DLD1 (cell line): Measurements from ENCODE around the gene EPSTI1.

ENCODE experiments used
- in situ Hi-C: cut with HindIII; loops from 2 replicates; pipeline ENCODE4 v1.10.0; 2017; ENCODE audit warnings: low sequenced_read_pairs

The EPSTI1 gene

DNA sequence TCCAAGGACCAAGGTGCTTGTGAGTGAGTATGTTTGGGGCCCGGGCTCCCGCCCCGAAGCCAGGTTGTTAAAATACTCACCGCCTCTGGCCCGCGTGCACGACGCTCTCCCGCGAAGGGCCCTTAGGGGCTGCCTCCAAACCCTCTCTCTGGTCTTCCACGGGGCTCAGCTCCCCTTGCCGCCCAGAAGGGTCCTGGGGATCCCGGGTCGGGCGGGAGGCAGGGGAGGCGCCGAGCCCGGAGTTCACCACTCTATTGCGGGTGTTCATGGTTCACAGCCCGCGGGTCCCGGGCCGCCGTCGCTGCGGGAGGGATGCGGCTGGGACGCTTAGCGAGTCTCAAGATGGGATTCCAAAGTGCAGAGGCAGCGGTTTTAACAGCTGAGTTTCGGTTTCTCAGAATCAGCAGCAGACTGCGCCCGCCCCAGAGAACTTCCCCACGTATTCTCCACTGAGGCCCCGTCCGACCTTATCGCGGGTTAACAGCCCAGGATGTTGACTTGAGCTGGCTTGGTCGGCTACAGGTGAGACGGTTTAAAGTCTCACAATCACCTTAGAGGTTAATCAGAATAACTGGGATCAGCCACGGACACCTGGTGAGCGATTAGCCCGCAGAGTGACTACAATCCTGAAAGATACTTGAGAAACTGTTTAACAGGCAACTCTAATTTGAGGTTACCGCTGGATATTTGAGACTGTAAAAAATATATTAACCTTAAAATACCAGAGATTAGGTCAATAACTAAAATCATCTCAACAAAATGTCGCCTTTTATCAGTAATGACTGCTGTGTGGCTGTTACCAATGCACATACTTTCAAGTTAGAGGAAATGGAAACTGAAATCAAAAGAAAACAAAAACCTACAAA, at the start of gene EPSTI1:
Gene EPSTI1 (minus strand): TSS at position 344 of the 866 bp plus-strand sequence. CDS start 76 bp downstream, at position 268.
- in situ Hi-C loops = no loop called here

- in situ Hi-C loops = loop anchor here (10.0 kb wide), 1 partner anchor 57 kb away; no protein-coding TSS in a partner anchor
These were observed 49.4 kb upstream of the EPSTI1 start for GRCh38 chr13:43041369-43041921.

GRCh38 chr13:43040581-43041368, 48.7 kb upstream of the EPSTI1 start:
- in situ Hi-C loops = loop anchor here (10.0 kb wide), 1 partner anchor 56 kb away; no protein-coding TSS in a partner anchor

DNA sequence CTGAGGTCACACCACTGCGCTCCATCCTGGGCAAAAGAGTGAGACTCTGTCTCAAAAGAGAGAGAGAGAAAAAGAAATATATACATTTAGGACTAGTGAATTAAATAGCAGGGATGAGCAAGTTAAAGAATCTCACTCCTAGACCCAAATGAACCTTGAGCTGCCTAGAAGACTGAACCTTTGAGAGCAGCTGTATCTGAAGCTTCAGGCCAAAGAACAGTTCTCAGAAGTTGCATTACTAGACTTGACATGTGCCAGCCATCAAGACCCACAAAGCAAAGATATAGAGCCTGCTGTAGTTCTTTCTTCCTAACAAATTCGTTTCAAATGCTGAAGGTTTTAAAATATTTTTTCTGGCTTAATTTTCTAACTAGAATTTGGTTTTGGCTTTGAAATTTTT, 47.9 kb upstream of the EPSTI1 start:
- in situ Hi-C loops = loop anchor here (10.0 kb wide), 1 partner anchor 55 kb away; no protein-coding TSS in a partner anchor

- in situ Hi-C loops = no loop called here
These were observed 44.6 kb upstream of the EPSTI1 start for GRCh38 chr13:43036351-43037250.

DNA sequence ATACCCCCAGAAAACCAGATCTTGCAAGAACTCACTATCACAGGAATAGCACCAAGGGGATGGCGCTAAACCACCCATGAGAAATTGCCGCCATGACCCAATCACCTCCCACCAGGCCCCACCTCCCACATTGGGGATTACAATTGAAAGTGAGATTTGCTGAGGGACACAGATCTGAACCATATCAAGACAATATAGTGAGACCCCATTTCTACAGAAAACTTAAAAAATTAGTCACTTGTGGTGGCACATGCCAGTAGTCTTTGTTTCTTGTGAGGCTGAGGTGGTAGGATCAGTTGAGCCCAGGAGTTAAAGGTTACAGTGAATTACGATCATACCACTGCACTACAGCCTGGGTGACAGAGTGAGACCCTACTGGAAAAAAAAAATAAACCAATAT, 41.0 kb upstream of the EPSTI1 start:
- in situ Hi-C loops = no loop called here

GRCh38 chr13:43031881-43032280, 39.8 kb upstream of the EPSTI1 start:
- in situ Hi-C loops = no loop called here

- in situ Hi-C loops = no loop called here
These were observed 38.5 kb upstream of the EPSTI1 start for GRCh38 chr13:43030548-43030947.

GRCh38 chr13:43026262-43026661, 34.2 kb upstream of the EPSTI1 start:
- in situ Hi-C loops = no loop called here

DNA sequence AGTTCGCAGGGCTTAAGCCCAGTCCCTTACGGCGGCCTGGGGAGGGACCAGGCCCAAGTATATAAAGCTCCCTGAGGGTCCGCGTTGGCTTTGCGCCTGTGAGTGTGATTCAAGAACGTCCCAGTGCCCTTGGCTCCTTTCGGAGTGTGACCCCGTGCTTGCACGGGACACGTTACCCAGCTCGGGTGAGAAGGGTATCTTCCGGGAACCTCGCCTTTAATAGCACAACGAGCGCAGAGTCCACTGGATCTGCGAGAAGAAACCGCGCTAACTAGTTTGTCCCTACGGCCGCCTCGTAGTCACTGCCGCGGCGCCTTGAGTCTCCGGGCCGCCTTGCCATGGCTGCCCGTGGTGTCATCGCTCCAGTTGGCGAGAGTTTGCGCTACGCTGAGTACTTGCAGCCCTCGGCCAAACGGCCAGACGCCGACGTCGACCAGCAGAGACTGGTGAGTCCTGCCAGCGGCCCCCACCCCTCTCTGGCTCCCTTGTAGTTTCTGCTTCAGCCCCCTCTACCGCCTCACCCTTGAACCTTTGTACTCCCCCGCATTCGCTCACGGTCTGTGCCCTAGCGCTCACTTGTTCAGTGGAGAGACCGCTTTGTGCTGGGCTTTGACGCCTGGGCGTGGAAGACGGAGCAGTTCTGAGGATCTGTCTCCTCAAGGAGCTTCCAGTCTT, 31.4 kb upstream of the EPSTI1 start, which contains the start of gene DNAJC15:
Gene DNAJC15 (plus strand): TSS at position 298 of the 675 bp plus-strand sequence. CDS start 41 bp downstream, at position 339.
- in situ Hi-C loops = no loop called here

- in situ Hi-C loops = no loop called here
These were observed 30.9 kb upstream of the EPSTI1 start for GRCh38 chr13:43022934-43023288.

GRCh38 chr13:43021926-43022670, 30.1 kb upstream of the EPSTI1 start:
- in situ Hi-C loops = no loop called here

DNA sequence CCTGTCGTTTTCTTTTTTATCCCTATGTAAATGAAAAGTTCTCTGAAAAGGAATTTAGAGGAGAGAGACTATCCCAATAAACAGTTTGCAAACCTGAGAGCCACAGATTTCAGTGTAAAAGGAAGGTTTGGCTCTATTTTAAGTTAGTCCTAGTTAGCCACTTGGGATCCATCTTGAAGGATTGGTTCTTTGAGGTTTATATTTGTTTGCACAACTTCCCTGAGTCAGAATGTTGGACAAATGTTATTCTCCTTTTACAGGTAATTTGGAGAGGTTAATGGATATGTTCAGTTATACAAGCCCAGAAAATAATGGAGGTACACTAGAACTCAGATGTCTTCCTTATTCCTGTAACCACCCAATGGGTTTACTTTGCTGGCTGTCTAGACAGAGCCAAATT, 28.8 kb upstream of the EPSTI1 start:
- in situ Hi-C loops = no loop called here

- in situ Hi-C loops = no loop called here
These were observed 27.8 kb upstream of the EPSTI1 start for GRCh38 chr13:43019811-43020210.

GRCh38 chr13:43016226-43016625, 24.2 kb upstream of the EPSTI1 start:
- in situ Hi-C loops = no loop called here

GRCh38 chr13:43014162-43014561, 22.1 kb upstream of the EPSTI1 start:
- in situ Hi-C loops = no loop called here

DNA sequence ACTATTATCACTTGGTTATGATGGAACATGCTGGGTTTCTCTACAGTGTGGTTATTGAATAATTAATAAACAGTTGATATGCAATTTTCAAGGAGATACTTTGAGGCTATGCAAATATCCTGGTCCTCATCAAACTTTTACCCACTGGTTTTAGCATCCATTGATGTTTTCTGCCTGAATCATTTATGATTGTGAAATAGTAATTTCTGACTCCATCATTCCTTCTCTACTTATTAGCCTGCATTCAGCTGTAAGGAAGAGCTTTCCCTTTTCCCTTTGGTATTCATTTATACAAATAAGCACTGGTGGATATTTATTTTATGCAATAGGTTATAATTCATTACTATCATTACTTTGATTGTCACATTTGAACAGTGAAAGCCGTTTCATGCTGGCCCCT, 17.5 kb upstream of the EPSTI1 start:
- in situ Hi-C loops = no loop called here

DNA sequence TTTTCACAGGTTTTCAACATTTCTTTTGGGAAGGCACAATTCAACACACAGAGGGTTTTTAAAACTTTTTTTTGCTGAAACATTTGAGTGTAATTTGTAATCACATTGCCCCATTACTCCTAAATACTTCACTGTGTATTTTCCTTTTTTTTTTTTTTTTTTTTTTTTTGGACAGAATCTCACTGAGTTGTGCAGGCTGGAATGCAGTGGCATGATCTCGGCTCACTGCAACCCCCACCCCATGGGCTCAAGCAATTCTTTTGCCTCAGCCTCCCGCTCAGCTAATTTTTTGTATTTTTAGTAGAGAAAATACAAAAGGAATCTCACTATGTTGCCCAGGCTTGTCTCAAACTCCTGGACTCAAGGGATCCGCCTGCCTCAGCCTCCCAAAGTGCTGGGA, 16.6 kb upstream of the EPSTI1 start:
- in situ Hi-C loops = no loop called here
